Naive thymus-derived CD8-positive, alpha-beta T cell (primary cell): ENCODE results near the gene HNRNPDL. TPM values are rescaled to one million over a fixed set of nuclear protein-coding genes. Genes with fewer than 3 reads are reported as not detected.

Experiments used
- ATAC-seq, 2 donors: fragments of 150-1000 bp; cut with Tn5 transposase in 1 of 2; sonication (Bioruptor Pico), chemical (Tn5 transposase) in 1 of 2; 1 replicate in 1 of 2; 2 replicates in 1 of 2; pipeline ENCODE4 v1.10.0; 2021; ENCODE audit warnings: mild to moderate bottlenecking in 2 of 2, moderate library complexity in 2 of 2
- POLR2A ChIA-PET: fragments of 350-600 bp; sonication (Branson Sonifier 250); formaldehyde crosslinking; loops from one replicate; lab custom pipeline; 2021; ENCODE audit warnings: antibody characterized with exemption; lab: Charles Lee
- DNase-seq, 10 donors: peaks; one replicate each; pipeline versions ENCODE4 v3.0.0 to v3.0.0-alpha.2; 2020 to 2022
- H3K27ac Mint-ChIP-seq, 10 donors: one replicate each; pipeline ENCODE4 v1.8.0; 2020 to 2022; ENCODE audit warnings: mild to moderate bottlenecking in 10 of 10, mixed read lengths in 10 of 10, moderate library complexity in 4 of 10, inconsistent platforms in 1 of 10
- H3K27me3 Mint-ChIP-seq, 5 donors: one replicate each; pipeline ENCODE4 v1.8.0; 2021 to 2022; ENCODE audit warnings: mixed read lengths in 5 of 5
- H3K36me3 Mint-ChIP-seq, 3 donors: one replicate each; pipeline ENCODE4 v1.8.0; 2020 to 2022; ENCODE audit warnings: mixed read lengths in 3 of 3, mild to moderate bottlenecking in 2 of 3, inconsistent platforms in 1 of 3
- H3K4me1 Mint-ChIP-seq, 4 donors: one replicate each; pipeline ENCODE4 v1.8.0; 2021 to 2022; ENCODE audit warnings: mixed read lengths in 4 of 4
- H3K4me3 Mint-ChIP-seq, 10 donors: one replicate each; pipeline ENCODE4 v1.8.0; 2020 to 2022; ENCODE audit warnings: mild to moderate bottlenecking in 10 of 10, mixed read lengths in 10 of 10, moderate library complexity in 6 of 10, inconsistent platforms in 1 of 10
- H3K9me3 Mint-ChIP-seq, 9 donors: one replicate each; pipeline ENCODE4 v1.8.0; 2020 to 2022; ENCODE audit warnings: mixed read lengths in 9 of 9, mild to moderate bottlenecking in 3 of 9, inconsistent platforms in 1 of 9, moderate library complexity in 1 of 9
- polyA plus RNA-seq, 3 donors: library from polyadenylated mRNA; unstranded; fragments of 300-500 nt; fragmentation: Illumina TruSeq; gene quantifications; one replicate each; pipeline ENCODE4 v1.2.3, GENCODE V29; 2021
- total RNA-seq, 8 experiments: library from RNA in 2 of 8; stranded (reverse) in 2 of 8; gene quantifications; one replicate each; pipeline ENCODE4 v1.2.3 and lab custom pipeline; 2021 to 2026

Gene HNRNPDL
- total and polyA plus RNA-seq, 5 experiments from 2014 or later: 240 to 486 (median 302) TPM

DNA sequence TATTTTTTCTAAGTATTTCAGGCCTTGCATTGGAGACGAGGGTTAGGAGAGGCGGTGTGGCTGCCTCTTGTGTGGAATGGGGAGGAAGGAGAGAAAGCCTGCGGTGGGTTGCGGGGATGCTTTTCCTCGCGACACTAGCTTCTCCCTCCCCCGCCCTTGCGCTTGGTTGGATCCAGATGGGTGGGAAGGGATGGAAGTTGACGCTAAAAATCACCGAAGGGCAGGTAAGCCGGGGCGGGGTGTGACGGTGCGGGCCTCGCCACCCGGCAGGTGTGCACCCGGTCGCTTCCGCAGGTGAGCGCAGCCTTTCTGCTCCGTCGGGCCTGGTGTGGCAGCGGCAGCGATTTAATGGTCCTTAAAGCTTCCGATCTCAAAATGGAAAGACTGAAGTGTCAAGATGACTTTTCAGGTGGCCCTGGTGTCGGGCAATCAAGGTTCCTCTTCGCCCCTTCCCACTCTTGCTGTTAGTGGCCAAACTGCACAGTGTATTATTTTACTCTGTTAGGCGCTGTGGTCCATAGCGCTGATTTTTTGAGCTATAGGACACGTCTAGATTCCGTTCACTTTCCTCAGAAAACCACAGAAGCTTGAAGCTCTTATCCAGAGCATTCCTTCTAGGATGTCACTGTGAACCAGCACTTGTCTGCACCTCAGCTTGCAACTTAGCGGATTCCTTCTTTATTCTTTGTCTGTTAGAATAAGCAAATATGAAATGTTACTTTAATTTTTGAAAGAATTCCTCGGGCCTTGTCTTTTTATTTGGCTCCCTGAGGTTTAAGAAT lies 893 bp upstream of the HNRNPDL start:
- Mint-ChIP-seq H3K4me1 (peaks cover 27 to 77% (median 64%) of the 10 kb centered on the region in 4 donors), H3K36me3 (peaks cover 13 to 44% (median 18%) of the 10 kb centered on the region in 3 donors), H3K9me3 (peaks cover 0 to 2% (median 0%) of the 10 kb centered on the region in 9 donors), H3K27me3 (peaks cover 0 to 4% (median 0%) of the 10 kb centered on the region in 5 donors), H3K4me3 (peak overlapping the region; percentile 94 to 100 (median 98)), H3K27ac (peak overlapping the region; percentile 94 to 100 (median 98))
- DNase-seq (peak in 8 of 10 donors; percentile 31 to 69 (median 48)), ATAC-seq (peak in 1 of 2 donors; percentile 9)
- POLR2A ChIA-PET: interaction anchor here (0.6 to 4.9 kb wide), 8 partner anchors 9 to 1054 kb away, joined by 3 to 193 read pairs (median 4); partner anchors contain the start of genes ABRAXAS1 and HNRNPD

GRCh38 chr4:82429728-82430192 lies 502 bp downstream of the HNRNPDL start:
- POLR2A ChIA-PET: interaction anchor here (0.7 to 4.9 kb wide), 45 partner anchors 9 to 1056 kb away, joined by 3 to 193 read pairs (median 4); partner anchors contain the start of genes ABRAXAS1, COPS4, COQ2 and HELQ
- H3K27me3 Mint-ChIP-seq: peaks cover 0 to 4% (median 0%) of the 10 kb centered on the region in 5 donors
- ATAC-seq (peak; percentile 33 to 40), DNase-seq (peak in 3 of 10 donors; percentile 77 to 89 (median 84))
- peak overlapping the region; percentile 97 to 100 (median 99) for H3K27ac Mint-ChIP-seq
- peaks cover 0 to 2% (median 0%) of the 10 kb centered on the region in 9 donors for H3K9me3 Mint-ChIP-seq
- H3K4me3 Mint-ChIP-seq: peak overlapping the region; percentile 98 to 100 (median 100)
- H3K4me1 Mint-ChIP-seq: peaks cover 24 to 78% (median 67%) of the 10 kb centered on the region in 4 donors
- H3K36me3 Mint-ChIP-seq: peaks cover 13 to 56% (median 26%) of the 10 kb centered on the region in 3 donors

DNA sequence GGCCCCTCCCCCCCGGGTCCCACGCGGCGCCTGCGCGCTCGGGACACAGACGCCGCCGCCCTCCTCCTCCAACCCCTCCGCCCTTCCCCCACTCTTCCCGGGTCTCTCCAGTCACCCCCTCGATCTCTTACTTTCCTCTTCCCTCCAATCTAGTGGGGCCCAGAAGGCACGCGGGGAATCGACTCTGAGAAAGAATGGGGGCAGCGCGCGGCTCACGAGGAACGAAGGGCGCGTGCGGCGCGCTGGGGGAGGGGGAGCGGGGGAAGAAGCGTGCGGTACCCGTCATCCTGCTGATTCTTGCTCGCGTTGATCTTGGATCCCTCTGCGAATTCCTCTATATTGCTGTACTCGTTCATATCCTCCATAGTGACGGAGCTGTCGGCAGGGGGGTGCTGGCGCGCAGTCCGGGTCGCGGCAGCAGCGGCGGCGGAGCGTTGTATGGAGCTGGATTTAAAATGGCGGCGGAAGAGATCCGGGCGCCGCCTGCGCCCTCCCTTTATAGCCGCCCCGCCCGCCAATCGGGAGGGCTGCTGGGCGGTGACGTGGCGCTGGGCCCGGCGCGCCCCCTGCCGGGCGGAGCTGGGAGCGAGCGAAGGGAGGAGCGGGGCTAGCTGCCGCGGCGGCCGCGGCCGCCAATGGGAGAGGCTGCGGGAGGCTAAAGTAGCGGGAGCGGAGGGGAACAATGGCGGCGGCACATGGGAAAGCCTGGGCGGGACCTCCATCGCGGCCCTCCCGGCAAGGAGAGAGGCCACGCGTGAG lies 1.1 kb downstream of the HNRNPDL start:
- peak; percentile 89 to 97 (median 94) for DNase-seq
- Mint-ChIP-seq H3K36me3 (peaks cover 16 to 59% (median 26%) of the 10 kb centered on the region in 3 donors), H3K4me1 (peaks cover 24 to 79% (median 71%) of the 10 kb centered on the region in 4 donors)

GRCh38 chr4:82428526-82428968 lies 1.7 kb downstream of the HNRNPDL start:
- Mint-ChIP-seq H3K4me3 (peak overlapping the region; percentile 98 to 100 (median 100)), H3K27ac (peak overlapping the region; percentile 77 to 100 (median 99)), H3K27me3 (peaks cover 0 to 4% (median 0%) of the 10 kb centered on the region in 5 donors), H3K9me3 (peaks cover 0 to 2% (median 0%) of the 10 kb centered on the region in 9 donors), H3K4me1 (peaks cover 24 to 78% (median 69%) of the 10 kb centered on the region in 4 donors), H3K36me3 (peaks cover 19 to 59% (median 30%) of the 10 kb centered on the region in 3 donors)
- POLR2A ChIA-PET: interaction anchor here (1.0 to 4.9 kb wide), 28 partner anchors 9 to 1027 kb away, joined by 3 to 193 read pairs (median 6); partner anchors contain the start of genes COPS4, COQ2, HELQ and HNRNPD
- DNase-seq (no peak), ATAC-seq (no peak)

More for the DNA sequence above, 1.1 kb downstream of the HNRNPDL start:
- Mint-ChIP-seq H3K9me3 (peaks cover 0 to 2% (median 0%) of the 10 kb centered on the region in 9 donors), H3K4me3 (peak overlapping the region; percentile 98 to 100 (median 100)), H3K27ac (peak overlapping the region; percentile 97 to 100 (median 99)), H3K27me3 (peaks cover 0 to 4% (median 0%) of the 10 kb centered on the region in 5 donors)
- peak; percentile 56 to 63 for ATAC-seq
- POLR2A ChIA-PET: interaction anchor here (0.7 to 4.9 kb wide), 45 partner anchors 9 to 1056 kb away, joined by 3 to 193 read pairs (median 4); partner anchors contain the start of genes ABRAXAS1, COPS4, COQ2 and HELQ

- Mint-ChIP-seq H3K4me3 (peak overlapping the region in 3 of 10 donors; percentile 20 to 67 (median 23)), H3K9me3 (peaks cover 0 to 2% (median 0%) of the 10 kb centered on the region in 9 donors)
These were observed 4.8 kb downstream of the HNRNPDL start for GRCh38 chr4:82425478-82425877.

GRCh38 chr4:82423245-82424054 lies 6.8 kb downstream of the HNRNPDL start:
- Mint-ChIP-seq H3K4me3 (peak overlapping the region in 1 of 10 donors; percentile 28), H3K4me1 (peaks cover 24 to 60% (median 56%) of the 10 kb centered on the region in 4 donors), H3K36me3 (peaks cover 17 to 64% (median 28%) of the 10 kb centered on the region in 3 donors), H3K27ac (peak overlapping the region in 6 of 10 donors; percentile 0 to 88 (median 6)), H3K27me3 (no peaks in the 10 kb centered on the region), H3K9me3 (no peaks in the 10 kb centered on the region)
- no peak for DNase-seq
- POLR2A ChIA-PET: interaction anchor here (0.6 to 4.0 kb wide), 2 partner anchors 19 to 49 kb away, joined by 4 to 15 read pairs; partner anchors contain the start of gene HNRNPD
- ATAC-seq: peak in 1 of 2 donors; percentile 8

More at GRCh38 chr4:82425478-82425877, 4.8 kb downstream of the HNRNPDL start:
- peaks cover 0 to 4% (median 0%) of the 10 kb centered on the region in 5 donors for H3K27me3 Mint-ChIP-seq
- H3K27ac Mint-ChIP-seq: peak overlapping the region in 5 of 10 donors; percentile 11 to 97 (median 53)
- POLR2A ChIA-PET: interaction anchor here (4.0 kb wide), 1 partner anchor 51 kb away, joined by 15 read pairs; the partner anchor contains the start of gene HNRNPD
- H3K4me1 Mint-ChIP-seq: peaks cover 24 to 63% (median 57%) of the 10 kb centered on the region in 4 donors
- DNase-seq (no peak), ATAC-seq (no peak)
- H3K36me3 Mint-ChIP-seq: peaks cover 19 to 71% (median 30%) of the 10 kb centered on the region in 3 donors

DNA sequence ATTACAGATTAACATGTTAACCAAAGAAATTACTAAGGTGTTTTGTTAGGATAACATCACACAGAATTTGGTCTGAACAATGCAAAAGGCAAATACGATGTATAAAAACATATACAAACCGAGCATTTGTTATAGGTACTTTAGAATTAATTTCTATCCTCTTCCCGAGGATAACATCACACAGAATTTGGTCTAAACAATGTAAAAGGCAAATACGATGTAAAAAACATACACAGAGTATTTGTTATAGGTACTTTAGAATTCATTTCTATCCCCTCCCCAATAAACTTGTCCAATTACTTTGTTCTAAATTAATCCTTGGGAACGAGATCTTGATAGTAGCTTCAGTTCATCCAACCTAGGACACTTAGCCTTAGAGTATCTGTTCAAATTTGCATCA lies 7.6 kb downstream of the HNRNPDL start:
- no peak for ATAC-seq
- no peaks in the 10 kb centered on the region for H3K9me3 Mint-ChIP-seq
- H3K27me3 Mint-ChIP-seq: peaks cover 0 to 1% (median 0%) of the 10 kb centered on the region in 5 donors
- H3K27ac Mint-ChIP-seq: peak overlapping the region in 3 of 10 donors; percentile 46 to 88 (median 57)
- POLR2A ChIA-PET: interaction anchor here (1.0 to 4.0 kb wide), 2 partner anchors 48 to 79 kb away, joined by 3 to 15 read pairs; partner anchors contain the start of gene HNRNPD
- no peak for DNase-seq
- peaks cover 9 to 56% (median 22%) of the 10 kb centered on the region in 3 donors for H3K36me3 Mint-ChIP-seq
- H3K4me1 Mint-ChIP-seq: peaks cover 19 to 52% (median 51%) of the 10 kb centered on the region in 4 donors
- no peak overlapping the region for H3K4me3 Mint-ChIP-seq

DNA sequence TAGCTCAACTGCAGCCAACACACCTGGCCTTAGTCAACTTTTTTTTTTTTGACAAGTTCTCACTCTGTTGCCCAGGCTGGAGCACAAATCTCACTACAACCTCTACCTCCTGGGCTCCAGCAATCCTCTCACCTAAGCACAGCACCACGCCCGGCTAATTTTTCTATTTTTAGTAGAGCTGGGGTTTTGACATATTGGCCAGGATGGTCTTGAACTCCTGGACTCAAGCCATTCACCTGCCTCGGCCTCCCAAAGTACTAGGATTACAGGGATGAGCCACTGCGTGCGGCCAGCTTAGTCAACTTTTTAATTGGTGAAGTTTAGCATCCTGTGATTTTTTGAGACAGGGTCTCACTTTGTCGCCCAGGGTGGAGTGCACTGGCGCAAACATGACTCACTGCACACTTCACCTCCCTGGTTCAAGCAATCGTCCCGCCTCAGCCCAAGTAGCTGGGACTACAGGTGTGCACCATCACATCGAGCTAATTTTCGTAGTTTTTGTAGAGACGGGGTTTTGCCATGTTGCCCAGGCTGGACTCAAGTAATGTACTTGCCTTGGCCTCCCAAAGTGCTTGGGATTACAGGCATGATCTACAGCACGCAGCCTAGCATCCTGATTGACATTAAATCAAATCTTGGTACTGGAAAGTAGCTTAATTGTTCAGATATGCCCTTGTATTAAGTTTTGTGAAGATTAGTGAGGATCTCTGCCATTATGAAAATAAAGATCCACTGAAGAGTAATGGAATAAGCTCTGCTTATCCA lies 8.3 kb downstream of the HNRNPDL start:
- Mint-ChIP-seq H3K9me3 (no peaks in the 10 kb centered on the region), H3K36me3 (peaks cover 6 to 50% (median 18%) of the 10 kb centered on the region in 3 donors), H3K4me3 (no peak overlapping the region), H3K27ac (peak overlapping the region in 5 of 10 donors; percentile 2 to 76 (median 46)), H3K27me3 (peaks cover 0 to 3% (median 0%) of the 10 kb centered on the region in 5 donors), H3K4me1 (peaks cover 17 to 46% (median 44%) of the 10 kb centered on the region in 4 donors)
- no peak for DNase-seq
- peak in 1 of 2 donors; percentile 26 for ATAC-seq
- POLR2A ChIA-PET: interaction anchor here (1.0 to 4.0 kb wide), 2 partner anchors 48 to 78 kb away, joined by 3 to 15 read pairs; partner anchors contain the start of gene HNRNPD

DNA sequence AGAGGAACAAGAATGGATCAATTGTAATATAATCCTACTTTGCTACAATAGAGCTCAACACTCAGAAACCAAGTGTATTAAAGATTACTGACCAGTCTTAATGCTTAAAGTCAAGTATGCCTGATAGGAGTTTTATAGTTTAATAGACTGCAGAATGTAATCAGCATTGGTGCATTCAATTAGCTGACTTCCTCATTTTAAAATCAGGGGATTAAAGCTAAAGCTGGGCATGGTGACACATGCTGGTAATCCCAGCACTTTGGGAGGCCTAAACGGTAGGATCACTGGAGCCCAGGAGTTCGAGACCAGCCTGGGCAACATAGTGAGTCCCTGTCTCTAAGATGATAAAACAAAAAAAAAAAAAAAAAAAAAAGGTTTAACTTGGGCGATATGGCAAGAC lies 10.8 kb downstream of the HNRNPDL start:
- ATAC-seq (no peak), DNase-seq (no peak)
- H3K27ac Mint-ChIP-seq: no peak overlapping the region
- peaks cover 11 to 34% (median 30%) of the 10 kb centered on the region in 4 donors for H3K4me1 Mint-ChIP-seq
- H3K27me3 Mint-ChIP-seq: peaks cover 0 to 10% (median 7%) of the 10 kb centered on the region in 5 donors
- POLR2A ChIA-PET: interaction anchor here (0.6 to 1.8 kb wide), 5 partner anchors 10 to 480 kb away, joined by 3 to 13 read pairs (median 4); partner anchors contain the start of genes HNRNPD and HNRNPDL
- peaks cover 0 to 2% (median 0%) of the 10 kb centered on the region in 9 donors for H3K9me3 Mint-ChIP-seq
- H3K4me3 Mint-ChIP-seq: no peak overlapping the region
- H3K36me3 Mint-ChIP-seq: peaks cover 5 to 25% (median 6%) of the 10 kb centered on the region in 3 donors
